OCI-M2 (cell line): ENCODE results near the gene SYNGR2.

Experiments
- DNase-seq: peaks from one replicate; lab custom pipeline; 2025; ENCODE audit not compliant: unreplicated experiment; lab: John Stamatoyannopoulos, UW

Gene SYNGR2

GRCh38 chr17:78168242-78168902 is at the start of gene SYNGR2:
Gene SYNGR2, plus strand, starts transcription at chr17:78168581. Its CDS starts 36 bp downstream, at chr17:78168617.
- no peak for DNase-seq

GRCh38 chr17:78118801-78119241 is 49.6 kb upstream of the SYNGR2 start:
- no peak for DNase-seq

GRCh38 chr17:78120537-78120936 is 47.8 kb upstream of the SYNGR2 start:
- DNase-seq = no peak

- DNase-seq = no peak
Observed at GRCh38 chr17:78120971-78121800, 47.2 kb upstream of the SYNGR2 start.

GRCh38 chr17:78121801-78122215 is 46.6 kb upstream of the SYNGR2 start:
- DNase-seq = no peak

GRCh38 chr17:78122216-78122930 is 46.0 kb upstream of the SYNGR2 start:
- no peak for DNase-seq

- DNase-seq = no peak
Observed at GRCh38 chr17:78122931-78123249, 45.5 kb upstream of the SYNGR2 start.

- DNase-seq = no peak
Observed at GRCh38 chr17:78123258-78123929, 45.0 kb upstream of the SYNGR2 start.

- no peak for DNase-seq
Observed at GRCh38 chr17:78124081-78124835, 44.1 kb upstream of the SYNGR2 start.

GRCh38 chr17:78124836-78125137 is 43.6 kb upstream of the SYNGR2 start:
- DNase-seq = no peak

GRCh38 chr17:78125138-78125913 is 43.1 kb upstream of the SYNGR2 start:
- DNase-seq = no peak

- DNase-seq = no peak
Observed at GRCh38 chr17:78125976-78126894, 42.1 kb upstream of the SYNGR2 start.

GRCh38 chr17:78126895-78127238 is 41.5 kb upstream of the SYNGR2 start:
- DNase-seq = no peak

- no peak for DNase-seq
Observed at GRCh38 chr17:78127239-78127887, 41.0 kb upstream of the SYNGR2 start.

- no peak for DNase-seq
Observed at GRCh38 chr17:78127888-78128550, 40.4 kb upstream of the SYNGR2 start.

- peak; percentile 43 for DNase-seq
Observed at GRCh38 chr17:78128551-78129350, 39.6 kb upstream of the SYNGR2 start, which contains the start of gene TMC6. Gene TMC6, minus strand, starts transcription at chr17:78128755. Its CDS starts 1,923 bp downstream, at chr17:78126832.
